H9 (cell line): Measurements from ENCODE around the gene OR52E1. TPM values are rescaled to one million over a fixed set of nuclear protein-coding genes. Genes with fewer than 3 reads are reported as not detected.

Experiments used
- DNase-seq: peaks from one replicate; pipeline ENCODE4 v3.0.0-alpha.2; 2017
- H2AFZ ChIP-seq: one replicate; pipeline ENCODE4 v1.6.1; 2013; ENCODE audit warnings: mild to moderate bottlenecking, low read length, control low read depth, moderate library complexity
- H2AK5ac ChIP-seq: 2 replicates; pipeline ENCODE4 v1.6.1; 2013; ENCODE audit warnings: low read length, control low read depth, mixed read lengths; ENCODE audit not compliant: insufficient read length
- H2BK120ac ChIP-seq: one replicate; pipeline ENCODE4 v1.6.1; 2013; ENCODE audit warnings: low read depth, mild to moderate bottlenecking, low read length, control low read depth, inconsistent platforms; ENCODE audit not compliant: poor library complexity, severe bottlenecking
- H2BK12ac ChIP-seq: 2 replicates; pipeline ENCODE4 v1.6.1; 2013; ENCODE audit warnings: low read length, control low read depth, mixed read lengths, low read depth; ENCODE audit not compliant: insufficient read length
- H2BK15ac ChIP-seq: 2 replicates; pipeline ENCODE4 v1.6.1; 2013; ENCODE audit warnings: low read depth, low read length, control low read depth
- H2BK20ac ChIP-seq: one replicate; pipeline ENCODE4 v1.6.1; 2013; ENCODE audit warnings: low read depth, mild to moderate bottlenecking, low read length, control low read depth, inconsistent platforms; ENCODE audit not compliant: poor library complexity, severe bottlenecking
- H2BK5ac ChIP-seq: 2 replicates; pipeline ENCODE4 v1.6.1; 2013; ENCODE audit warnings: low read length, control low read depth, mixed read lengths; ENCODE audit not compliant: insufficient read length
- H3K14ac ChIP-seq: 2 replicates; pipeline ENCODE4 v1.6.1; 2013; ENCODE audit warnings: low read length, control low read depth; ENCODE audit not compliant: insufficient read depth
- H3K18ac ChIP-seq: 2 replicates; pipeline ENCODE4 v1.6.1; 2013; ENCODE audit warnings: low read depth, mild to moderate bottlenecking, mixed read lengths, low read length, control low read depth; ENCODE audit not compliant: insufficient read length
- H3K23ac ChIP-seq: 2 replicates; pipeline ENCODE4 v1.6.1; 2013; ENCODE audit warnings: low read length, control low read depth, mixed read lengths, low read depth; ENCODE audit not compliant: insufficient read length
- H3K23me2 ChIP-seq: 2 replicates; pipeline ENCODE4 v1.6.1; 2013; ENCODE audit warnings: low read depth, mild to moderate bottlenecking, mixed read lengths, low read length, control low read depth; ENCODE audit not compliant: insufficient read length, poor library complexity, severe bottlenecking
- H3K27ac ChIP-seq: 2 replicates; pipeline ENCODE4 v1.5.1; 2013; ENCODE audit warnings: low read length, control low read depth, mixed read lengths, low read depth; ENCODE audit not compliant: insufficient read length
- H3K27me3 ChIP-seq: 2 replicates; pipeline ENCODE4 v1.6.1; 2013; ENCODE audit warnings: low read length, control low read depth, inconsistent platforms; ENCODE audit not compliant: insufficient read depth
- H3K4ac ChIP-seq: 2 replicates; pipeline ENCODE4 v1.6.1; 2013; ENCODE audit warnings: low read depth, mild to moderate bottlenecking, control low read depth, inconsistent platforms, low read length, moderate library complexity
- H3K4me1 ChIP-seq: 2 replicates; pipeline ENCODE4 v1.6.1; 2013; ENCODE audit warnings: low read length, control low read depth, inconsistent platforms; ENCODE audit not compliant: insufficient read depth
- H3K4me2 ChIP-seq: 2 replicates; pipeline ENCODE4 v1.6.1; 2013; ENCODE audit warnings: low read length, control low read depth, mixed read lengths; ENCODE audit not compliant: insufficient read length, insufficient read depth
- H3K56ac ChIP-seq: 2 replicates; pipeline ENCODE4 v1.6.1; 2013; ENCODE audit warnings: low read depth, mild to moderate bottlenecking, mixed read lengths, low read length, control low read depth; ENCODE audit not compliant: insufficient read length
- H3K79me1 ChIP-seq: 2 replicates; pipeline ENCODE4 v1.6.1; 2013; ENCODE audit warnings: low read depth, mild to moderate bottlenecking, moderate library complexity, low read length, control low read depth, inconsistent platforms; ENCODE audit not compliant: insufficient read depth, poor library complexity, severe bottlenecking
- H3K79me2 ChIP-seq: 2 replicates; pipeline ENCODE4 v1.6.1; 2013; ENCODE audit warnings: low read length, control low read depth, inconsistent platforms; ENCODE audit not compliant: insufficient read depth
- H3K9ac ChIP-seq: 2 replicates; pipeline ENCODE4 v1.6.1; 2013; ENCODE audit warnings: low read length, control low read depth, mixed read lengths; ENCODE audit not compliant: insufficient read length; ENCODE audit errors: extremely low read depth
- H3K9me3 ChIP-seq: one replicate; pipeline ENCODE4 v1.6.1; 2013; ENCODE audit warnings: low read depth, low read length, inconsistent platforms; ENCODE audit not compliant: control insufficient read depth
- H3T11ph ChIP-seq: one replicate; pipeline ENCODE4 v1.6.1; 2013; ENCODE audit warnings: mild to moderate bottlenecking, low read length, control low read depth, inconsistent platforms
- H4K20me1 ChIP-seq: one replicate; pipeline ENCODE4 v1.6.1; 2013; ENCODE audit not compliant: control insufficient read depth, insufficient read length, insufficient read depth
- H4K5ac ChIP-seq: 2 replicates; pipeline ENCODE4 v1.6.1; 2013; ENCODE audit warnings: low read depth, mild to moderate bottlenecking, mixed read lengths, low read length, control low read depth; ENCODE audit not compliant: insufficient read length
- H4K8ac ChIP-seq: replicated peaks from 2 replicates; pipeline ENCODE4 v1.6.1; 2013; ENCODE audit warnings: low read length, control low read depth, mixed read lengths, low read depth; ENCODE audit not compliant: insufficient read length
- H4K91ac ChIP-seq: 2 replicates; pipeline ENCODE4 v1.6.1; 2013; ENCODE audit warnings: low read depth, mild to moderate bottlenecking, moderate library complexity, mixed read lengths, low read length, control low read depth; ENCODE audit not compliant: insufficient read length
- H3K27ac Mint-ChIP-seq, 3 experiments: 2 replicates in 2 of 3; 3 replicates in 1 of 3; pipeline ENCODE4 v1.8.0; 2020 to 2021; ENCODE audit warnings: mixed read lengths in 3 of 3, mild to moderate bottlenecking in 1 of 3, moderate library complexity in 1 of 3
- H3K27me3 Mint-ChIP-seq: 2 replicates; pipeline ENCODE4 v1.8.0; 2021; ENCODE audit warnings: low read depth, mild to moderate bottlenecking, moderate library complexity, mixed read lengths
- H3K36me3 Mint-ChIP-seq, 3 experiments: 2 replicates in 2 of 3; 3 replicates in 1 of 3; pipeline ENCODE4 v1.8.0; 2020 to 2021; ENCODE audit warnings: low read depth in 3 of 3, mixed read lengths in 3 of 3; ENCODE audit not compliant: insufficient read depth in 1 of 3
- H3K4me1 Mint-ChIP-seq, 2 experiments: 2 replicates each; pipeline ENCODE4 v1.8.0; 2020; ENCODE audit warnings: mixed read lengths in 2 of 2
- H3K4me3 Mint-ChIP-seq, 2 experiments: 2 replicates in 1 of 2; 3 replicates in 1 of 2; pipeline ENCODE4 v1.8.0; 2020 to 2021; ENCODE audit warnings: mild to moderate bottlenecking in 2 of 2, mixed read lengths in 2 of 2, moderate library complexity in 1 of 2
- H3K9me3 Mint-ChIP-seq, 2 experiments: 2 replicates in 1 of 2; 3 replicates in 1 of 2; pipeline ENCODE4 v1.8.0; 2020; ENCODE audit warnings: mild to moderate bottlenecking in 2 of 2, mixed read lengths in 2 of 2, moderate library complexity in 1 of 2
- WGBS: extraction: QIAGEN DNeasy Blood & Tissue Kit; methylation state at CpG from one replicate; pipeline ENCODE4 v1.1.7; 2013; ENCODE audit warnings: missing lambda C conversion rate, low lambda C conversion rate, mixed read lengths; ENCODE audit not compliant: insufficient read length; ENCODE audit errors: extremely low coverage; 5-methylcytosine and 5-hydroxymethylcytosine counted together
- total RNA-seq: library from RNA; stranded (reverse); gene quantifications from 2 replicates; pipeline ENCODE4 v1.2.1, GENCODE V29; 2021
- TF ChIP-seq, protein P1 (sequence below): fragments of 200-600 bp; sonication (generic); conservative IDR thresholded peaks from 3 replicates; pipeline ENCODE4 v1.8.0; 2021; ENCODE audit warnings: antibody characterized with exemption, mild to moderate bottlenecking

The OR52E1 gene
- total RNA-seq, 1 experiment from 2014 or later, result not detected

- Histone ChIP-seq H3K27me3 (no peaks in the 10 kb centered on the region), H3K79me1 (no peaks in the 10 kb centered on the region), H3K27ac (no peak overlapping the region), H3K9ac (no peak overlapping the region), H3K14ac (no peak overlapping the region), H2BK20ac (no peak overlapping the region), H3T11ph (no peak overlapping the region), H3K9me3 (no peaks in the 10 kb centered on the region), H3K18ac (no peak overlapping the region), H2AFZ (no peak overlapping the region), H3K23ac (no peak overlapping the region), H3K56ac (no peak overlapping the region), H2BK15ac (no peak overlapping the region), H4K20me1 (no peaks in the 10 kb centered on the region), H2AK5ac (no peak overlapping the region), H4K8ac (no peak overlapping the region), H2BK5ac (no peak overlapping the region), H2BK120ac (no peak overlapping the region), H3K4ac (no peak overlapping the region), H2BK12ac (no peak overlapping the region), H3K79me2 (no peaks in the 10 kb centered on the region), H3K23me2 (no peaks in the 10 kb centered on the region), H3K4me2 (no peak overlapping the region), H4K5ac (no peak overlapping the region), H3K4me1 (no peaks in the 10 kb centered on the region), H4K91ac (no peak overlapping the region)
- Mint-ChIP-seq H3K4me1 (no peaks in the 10 kb centered on the region), H3K27ac (no peak overlapping the region), H3K36me3 (no peaks in the 10 kb centered on the region), H3K4me3 (no peak overlapping the region), H3K27me3 (no peaks in the 10 kb centered on the region; the same call in 1 of the 2 replicates), H3K9me3 (no peaks in the 10 kb centered on the region)
- TF ChIP-seq, protein P1, sequence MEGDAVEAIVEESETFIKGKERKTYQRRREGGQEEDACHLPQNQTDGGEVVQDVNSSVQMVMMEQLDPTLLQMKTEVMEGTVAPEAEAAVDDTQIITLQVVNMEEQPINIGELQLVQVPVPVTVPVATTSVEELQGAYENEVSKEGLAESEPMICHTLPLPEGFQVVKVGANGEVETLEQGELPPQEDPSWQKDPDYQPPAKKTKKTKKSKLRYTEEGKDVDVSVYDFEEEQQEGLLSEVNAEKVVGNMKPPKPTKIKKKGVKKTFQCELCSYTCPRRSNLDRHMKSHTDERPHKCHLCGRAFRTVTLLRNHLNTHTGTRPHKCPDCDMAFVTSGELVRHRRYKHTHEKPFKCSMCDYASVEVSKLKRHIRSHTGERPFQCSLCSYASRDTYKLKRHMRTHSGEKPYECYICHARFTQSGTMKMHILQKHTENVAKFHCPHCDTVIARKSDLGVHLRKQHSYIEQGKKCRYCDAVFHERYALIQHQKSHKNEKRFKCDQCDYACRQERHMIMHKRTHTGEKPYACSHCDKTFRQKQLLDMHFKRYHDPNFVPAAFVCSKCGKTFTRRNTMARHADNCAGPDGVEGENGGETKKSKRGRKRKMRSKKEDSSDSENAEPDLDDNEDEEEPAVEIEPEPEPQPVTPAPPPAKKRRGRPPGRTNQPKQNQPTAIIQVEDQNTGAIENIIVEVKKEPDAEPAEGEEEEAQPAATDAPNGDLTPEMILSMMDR, result no peak
- DNase-seq, result no peak
- no CpG with 5 or more reads among the region's 1 CpG for WGBS
Observed at GRCh38 chr11:5065027-5065426, 4.3 kb upstream of the OR52E1 start.
